Ascending aorta (tissue), 2 donors: ENCODE data around the gene KIAA1210. TPM values are rescaled to one million over a fixed set of nuclear protein-coding genes. Genes with fewer than 3 reads are reported as not detected.

Source experiments
- DNase-seq, 2 donors: peaks; one replicate each; pipeline ENCODE4 v3.0.0-alpha.2; 2019; ENCODE audit warnings: low spot score in 2 of 2
- H3K27ac ChIP-seq, 2 donors: fragments of 200-600 bp; sonication (generic); one replicate each; pipeline ENCODE4 v1.5.1; 2016 to 2017; ENCODE audit warnings: mild to moderate bottlenecking in 1 of 2
- H3K27me3 ChIP-seq: fragments of 200-600 bp; sonication (generic); one replicate; pipeline ENCODE4 v1.5.1; 2017
- H3K36me3 ChIP-seq, 2 donors: fragments of 200-600 bp; sonication (generic); one replicate each; pipeline ENCODE4 v1.5.1; 2016
- H3K4me1 ChIP-seq, 2 donors: fragments of 200-600 bp; sonication (generic); one replicate each; pipeline ENCODE4 v1.5.1; 2016 to 2017; ENCODE audit warnings: mild to moderate bottlenecking in 1 of 2
- H3K4me3 ChIP-seq, 2 donors: fragments of 200-600 bp; sonication (generic); one replicate each; pipeline ENCODE4 v1.5.1; 2016 to 2017; ENCODE audit warnings: mild to moderate bottlenecking in 1 of 2
- H3K9me3 ChIP-seq, 2 donors: fragments of 200-600 bp; sonication (generic); one replicate each; pipeline ENCODE4 v1.5.1; 2016
- CTCF ChIP-seq, 3 experiments: fragments of 200-600 bp in 2 of 3; fragments of 450-650 bp in 1 of 3; sonication (generic) in 2 of 3; IDR thresholded peaks; one replicate each; pipeline ENCODE4 v1.5.1; 2016 to 2019; ENCODE audit warnings: antibody characterized with exemption in 3 of 3, mild to moderate bottlenecking in 1 of 3, moderate library complexity in 1 of 3
- intact Hi-C: fragments of 100-400 bp; cut with DNase I; formaldehyde crosslinking; loops from one replicate; pipeline ENCODE4 v1.15.1; 2023
- total RNA-seq: library from RNA; depleted of rRNA; stranded (reverse); fragments of >200 nt; gene quantifications from one replicate; pipeline ENCODE4 v1.1.0, GENCODE V29; 2016

Gene KIAA1210
- total RNA-seq, 1 donor from 2014 or later: under 0.01 TPM

DNA sequence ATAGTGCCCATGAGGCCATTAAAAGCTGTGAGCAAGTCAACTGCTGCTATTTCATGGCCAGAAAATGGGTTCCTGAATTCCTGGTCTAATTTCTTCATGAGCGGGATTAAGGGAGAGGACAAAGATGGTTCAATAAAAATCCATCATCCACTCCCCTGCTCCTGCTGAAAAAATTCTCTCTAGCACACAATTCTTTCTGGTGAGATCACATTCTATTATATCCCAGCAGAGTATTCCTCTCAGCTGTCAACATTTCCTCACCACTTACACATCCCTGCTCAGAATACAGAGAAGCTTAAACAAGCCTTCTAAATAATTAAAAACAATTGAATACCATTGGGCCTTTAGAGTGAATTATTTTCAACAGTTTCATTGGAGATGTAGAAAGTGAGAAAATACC, 45.3 kb downstream of the KIAA1210 start:
- intact Hi-C loops: no loop called here
- Histone ChIP-seq H3K4me1 (no peaks in the 10 kb centered on the region), H3K27me3 (no peaks in the 10 kb centered on the region), H3K27ac (no peak overlapping the region), H3K9me3 (no peaks in the 10 kb centered on the region), H3K4me3 (no peak overlapping the region), H3K36me3 (no peaks in the 10 kb centered on the region)
- no peak for DNase-seq
- TF ChIP-seq CTCF (IDR thresholded peaks at IDR 0.05): no peak

- Histone ChIP-seq H3K4me3 (no peak overlapping the region), H3K4me1 (no peaks in the 10 kb centered on the region), H3K36me3 (no peaks in the 10 kb centered on the region), H3K9me3 (no peaks in the 10 kb centered on the region), H3K27me3 (no peaks in the 10 kb centered on the region), H3K27ac (no peak overlapping the region)
- intact Hi-C loops: no loop called here
- no peak for DNase-seq
- no peak for TF ChIP-seq CTCF (IDR thresholded peaks at IDR 0.05)
Observed at GRCh38 chrX:119075270-119076025, 52.2 kb downstream of the KIAA1210 start.

DNA sequence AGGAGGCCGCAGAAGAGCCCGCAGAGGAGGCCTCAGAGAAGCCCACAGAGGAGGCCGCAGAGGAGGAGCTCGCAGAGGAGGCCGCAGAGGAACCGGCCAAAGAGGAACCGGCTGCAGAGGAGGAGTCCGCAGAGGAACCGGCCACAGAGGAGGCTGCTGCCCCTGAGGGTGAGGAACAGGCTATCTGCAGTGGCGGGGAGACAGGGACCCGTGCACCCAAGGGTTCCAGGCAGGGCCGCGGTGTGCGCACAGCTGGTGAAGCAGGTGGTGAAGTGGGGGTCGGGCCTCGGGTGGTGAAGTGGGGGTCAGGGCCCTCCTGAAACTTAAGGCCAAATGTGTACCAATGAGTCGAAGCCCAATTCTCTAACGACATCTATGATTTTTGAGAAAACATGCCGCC, 53.7 kb downstream of the KIAA1210 start:
- TF ChIP-seq CTCF (IDR thresholded peaks at IDR 0.05): no peak
- Histone ChIP-seq H3K4me1 (no peaks in the 10 kb centered on the region), H3K4me3 (no peak overlapping the region), H3K9me3 (no peaks in the 10 kb centered on the region), H3K27me3 (no peaks in the 10 kb centered on the region), H3K36me3 (no peaks in the 10 kb centered on the region), H3K27ac (no peak overlapping the region)
- intact Hi-C loops: no loop called here
- DNase-seq: no peak

- Histone ChIP-seq H3K9me3 (no peaks in the 10 kb centered on the region), H3K4me1 (no peaks in the 10 kb centered on the region), H3K36me3 (no peaks in the 10 kb centered on the region), H3K27me3 (no peaks in the 10 kb centered on the region), H3K4me3 (no peak overlapping the region), H3K27ac (no peak overlapping the region)
- no peak for DNase-seq
- no peak for TF ChIP-seq CTCF (IDR thresholded peaks at IDR 0.05)
- intact Hi-C loops: no loop called here
Observed at GRCh38 chrX:119073200-119073905, 54.3 kb downstream of the KIAA1210 start.

- no peak for DNase-seq
- Histone ChIP-seq H3K4me1 (no peaks in the 10 kb centered on the region), H3K9me3 (no peaks in the 10 kb centered on the region), H3K36me3 (no peaks in the 10 kb centered on the region), H3K4me3 (no peak within 1 kb of the TSS), H3K27me3 (no peaks in the 10 kb centered on the region), H3K27ac (no peak within 1 kb of the TSS)
- intact Hi-C loops: no loop called here
- TF ChIP-seq CTCF (IDR thresholded peaks at IDR 0.05): no peak
Observed at GRCh38 chrX:119072744-119073143, 54.9 kb downstream of the KIAA1210 start, which contains the start of gene CT47C1. TSS of gene CT47C1 (plus strand) at chrX:119072993. CDS start at chrX:119073226, 233 bp downstream.
